Measurements from ENCODE around the gene ANK3.
"Not testable (repeated sequence)": the region's sequence is repeated elsewhere in the genome, so short reads cannot be mapped to it uniquely, and the experiment has no call there.

The ANK3 gene

GRCh38 chr10:60305380-60305892 is 84.2 kb downstream of the ANK3 start:
- no peak for DNase-seq (ENCODE audit: low spot score)

GRCh38 chr10:60304829-60305379 is 84.8 kb downstream of the ANK3 start:
- DNase-seq (ENCODE audit: low spot score) = no peak

GRCh38 chr10:60303778-60304177 is 85.9 kb downstream of the ANK3 start:
- DNase-seq (ENCODE audit: low spot score) = no peak

- no peak for DNase-seq (ENCODE audit: low spot score)
Observed at GRCh38 chr10:60299961-60300883, 89.5 kb downstream of the ANK3 start.

- DNase-seq (ENCODE audit: low spot score) = no peak
Observed at GRCh38 chr10:60299390-60299778, 90.3 kb downstream of the ANK3 start.

- DNase-seq (ENCODE audit: low spot score) = no peak
Observed at GRCh38 chr10:60298408-60299389, 91.0 kb downstream of the ANK3 start.

- no peak for DNase-seq (ENCODE audit: low spot score)
Observed at GRCh38 chr10:60296073-60296472, 93.6 kb downstream of the ANK3 start.

- no peak for DNase-seq (ENCODE audit: low spot score)
Observed at GRCh38 chr10:60295028-60295937, 94.4 kb downstream of the ANK3 start.

- no peak for DNase-seq (ENCODE audit: low spot score)
Observed at GRCh38 chr10:60293581-60294175, 96.0 kb downstream of the ANK3 start.

GRCh38 chr10:60292998-60293397 is 96.7 kb downstream of the ANK3 start:
- no peak for DNase-seq (ENCODE audit: low spot score)

- DNase-seq (ENCODE audit: low spot score) = not testable (repeated sequence)
Observed at GRCh38 chr10:60292536-60292935, 97.1 kb downstream of the ANK3 start.

GRCh38 chr10:60291344-60291930 is 98.2 kb downstream of the ANK3 start:
- DNase-seq (ENCODE audit: low spot score) = no peak

GRCh38 chr10:60290558-60290957 is 99.1 kb downstream of the ANK3 start:
- no peak for DNase-seq (ENCODE audit: low spot score)

- no peak for DNase-seq (ENCODE audit: low spot score)
Observed at GRCh38 chr10:60289800-60290199, 99.9 kb downstream of the ANK3 start.

GRCh38 chr10:60288256-60288655 is 101.4 kb downstream of the ANK3 start:
- DNase-seq (ENCODE audit: low spot score) = no peak

- DNase-seq (ENCODE audit: low spot score) = no peak
Observed at GRCh38 chr10:60286559-60286958, 103.1 kb downstream of the ANK3 start.

GRCh38 chr10:60283397-60283796 is 106.3 kb downstream of the ANK3 start:
- DNase-seq (ENCODE audit: low spot score) = no peak

- no peak for DNase-seq (ENCODE audit: low spot score)
Observed at GRCh38 chr10:60282771-60283353, 106.8 kb downstream of the ANK3 start.

GRCh38 chr10:60281792-60282353 is 107.8 kb downstream of the ANK3 start:
- no peak for DNase-seq (ENCODE audit: low spot score)

- DNase-seq (ENCODE audit: low spot score) = no peak
Observed at GRCh38 chr10:60281331-60281730, 108.3 kb downstream of the ANK3 start.

Measured in activated CD4-positive, alpha-beta T cell treated with anti-CD3 and anti-CD28 coated beads, Interleukin-2, Interleukin-4, amounts not matched to agents 100 ng/mL and 50 ng/mL, durations not matched to agents 16 hours and 8 hours (primary cell).